Activated B cell treated with CpG ODN at 0.5 μM for 24 hours (primary cell): ENCODE measurements around the gene RORB. TPM values are rescaled to one million over a fixed set of nuclear protein-coding genes. Genes with fewer than 3 reads are reported as not detected.

Experiments
- ATAC-seq: fragments of 200-7000 bp; cut with Tn5 transposase; one replicate; pipeline ENCODE4 v1.10.0; 2021; ENCODE audit warnings: low read depth, mild to moderate bottlenecking, moderate library complexity
- CTCF ChIA-PET: fragments of 350-600 bp; sonication (Branson Sonifier 250); formaldehyde crosslinking; loops from one replicate; lab custom pipeline; 2021; ENCODE audit warnings: antibody characterized with exemption; lab: Charles Lee
- POLR2A ChIA-PET: fragments of 350-600 bp; sonication (Branson Sonifier 250); formaldehyde crosslinking; loops from one replicate; lab custom pipeline; 2021; ENCODE audit warnings: antibody characterized with exemption; lab: Charles Lee
- DNase-seq: peaks from one replicate; pipeline ENCODE4 v3.0.0; 2022
- H3K27ac Mint-ChIP-seq: one replicate; pipeline ENCODE4 v1.8.0; 2020; ENCODE audit warnings: mixed read lengths
- H3K27me3 Mint-ChIP-seq: one replicate; pipeline ENCODE4 v1.8.0; 2021; ENCODE audit warnings: mixed read lengths
- H3K36me3 Mint-ChIP-seq: one replicate; pipeline ENCODE4 v1.8.0; 2021; ENCODE audit warnings: low read depth, mixed read lengths
- H3K4me1 Mint-ChIP-seq: one replicate; pipeline ENCODE4 v1.8.0; 2021; ENCODE audit warnings: mixed read lengths
- H3K4me3 Mint-ChIP-seq: one replicate; pipeline ENCODE4 v1.8.0; 2020; ENCODE audit warnings: mild to moderate bottlenecking, mixed read lengths
- H3K9me3 Mint-ChIP-seq: one replicate; pipeline ENCODE4 v1.8.0; 2020; ENCODE audit warnings: mixed read lengths
- intact Hi-C: fragments of 100-400 bp; cut with micrococcal nuclease; formaldehyde crosslinking; loops from one replicate; pipeline ENCODE4 v1.15.1; 2024
- total RNA-seq: library from RNA; stranded (reverse); gene quantifications from 2 replicates; pipeline ENCODE4 v1.2.3, GENCODE V29; 2022
- TF ChIP-seq, protein P1 (sequence below): fragments of 200-600 bp; IDR thresholded peaks from one replicate; pipeline ENCODE4 v1.8.0; 2022; ENCODE audit warnings: antibody characterized with exemption, mild to moderate bottlenecking

Gene RORB
- total RNA-seq, 1 donor from 2014 or later, result not detected

DNA sequence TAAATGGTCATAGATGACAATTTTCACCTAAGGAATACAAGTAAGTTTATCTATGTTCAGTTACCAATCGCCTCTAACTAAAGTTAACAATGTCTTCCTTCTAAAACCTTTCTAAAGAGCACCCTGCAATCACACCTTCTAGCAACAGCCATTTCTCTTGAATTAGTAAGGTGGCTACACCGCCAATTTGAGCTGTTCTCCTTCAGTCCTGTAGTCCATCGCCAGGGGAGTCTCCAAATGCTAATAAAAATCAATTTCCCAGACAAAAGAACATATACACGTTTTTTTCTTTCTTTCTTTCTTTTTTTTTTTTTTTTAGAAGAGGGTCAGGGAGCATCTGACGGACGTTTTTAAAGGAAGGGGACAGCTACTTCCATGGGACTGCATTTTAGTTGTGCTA is 729 bp upstream of the RORB start:
- peak overlapping the region; percentile 88 for H3K4me3 Mint-ChIP-seq
- no peaks in the 10 kb centered on the region for H3K9me3 Mint-ChIP-seq
- peaks cover 36% of the 10 kb centered on the region for H3K4me1 Mint-ChIP-seq
- H3K36me3 Mint-ChIP-seq, result peaks cover 6% of the 10 kb centered on the region
- ChIA-PET POLR2A (no interaction called here), CTCF (no interaction called here)
- ATAC-seq (no peak), DNase-seq (no peak)
- intact Hi-C loops, result loop anchor here (5.0 kb wide), 1 partner anchor 591 kb away; the partner anchor contains the start of genes NMRK1 and OSTF1
- H3K27ac Mint-ChIP-seq, result no peak overlapping the region
- H3K27me3 Mint-ChIP-seq, result peaks cover 50% of the 10 kb centered on the region
- TF ChIP-seq, protein P1, sequence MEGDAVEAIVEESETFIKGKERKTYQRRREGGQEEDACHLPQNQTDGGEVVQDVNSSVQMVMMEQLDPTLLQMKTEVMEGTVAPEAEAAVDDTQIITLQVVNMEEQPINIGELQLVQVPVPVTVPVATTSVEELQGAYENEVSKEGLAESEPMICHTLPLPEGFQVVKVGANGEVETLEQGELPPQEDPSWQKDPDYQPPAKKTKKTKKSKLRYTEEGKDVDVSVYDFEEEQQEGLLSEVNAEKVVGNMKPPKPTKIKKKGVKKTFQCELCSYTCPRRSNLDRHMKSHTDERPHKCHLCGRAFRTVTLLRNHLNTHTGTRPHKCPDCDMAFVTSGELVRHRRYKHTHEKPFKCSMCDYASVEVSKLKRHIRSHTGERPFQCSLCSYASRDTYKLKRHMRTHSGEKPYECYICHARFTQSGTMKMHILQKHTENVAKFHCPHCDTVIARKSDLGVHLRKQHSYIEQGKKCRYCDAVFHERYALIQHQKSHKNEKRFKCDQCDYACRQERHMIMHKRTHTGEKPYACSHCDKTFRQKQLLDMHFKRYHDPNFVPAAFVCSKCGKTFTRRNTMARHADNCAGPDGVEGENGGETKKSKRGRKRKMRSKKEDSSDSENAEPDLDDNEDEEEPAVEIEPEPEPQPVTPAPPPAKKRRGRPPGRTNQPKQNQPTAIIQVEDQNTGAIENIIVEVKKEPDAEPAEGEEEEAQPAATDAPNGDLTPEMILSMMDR, result no peak

DNA sequence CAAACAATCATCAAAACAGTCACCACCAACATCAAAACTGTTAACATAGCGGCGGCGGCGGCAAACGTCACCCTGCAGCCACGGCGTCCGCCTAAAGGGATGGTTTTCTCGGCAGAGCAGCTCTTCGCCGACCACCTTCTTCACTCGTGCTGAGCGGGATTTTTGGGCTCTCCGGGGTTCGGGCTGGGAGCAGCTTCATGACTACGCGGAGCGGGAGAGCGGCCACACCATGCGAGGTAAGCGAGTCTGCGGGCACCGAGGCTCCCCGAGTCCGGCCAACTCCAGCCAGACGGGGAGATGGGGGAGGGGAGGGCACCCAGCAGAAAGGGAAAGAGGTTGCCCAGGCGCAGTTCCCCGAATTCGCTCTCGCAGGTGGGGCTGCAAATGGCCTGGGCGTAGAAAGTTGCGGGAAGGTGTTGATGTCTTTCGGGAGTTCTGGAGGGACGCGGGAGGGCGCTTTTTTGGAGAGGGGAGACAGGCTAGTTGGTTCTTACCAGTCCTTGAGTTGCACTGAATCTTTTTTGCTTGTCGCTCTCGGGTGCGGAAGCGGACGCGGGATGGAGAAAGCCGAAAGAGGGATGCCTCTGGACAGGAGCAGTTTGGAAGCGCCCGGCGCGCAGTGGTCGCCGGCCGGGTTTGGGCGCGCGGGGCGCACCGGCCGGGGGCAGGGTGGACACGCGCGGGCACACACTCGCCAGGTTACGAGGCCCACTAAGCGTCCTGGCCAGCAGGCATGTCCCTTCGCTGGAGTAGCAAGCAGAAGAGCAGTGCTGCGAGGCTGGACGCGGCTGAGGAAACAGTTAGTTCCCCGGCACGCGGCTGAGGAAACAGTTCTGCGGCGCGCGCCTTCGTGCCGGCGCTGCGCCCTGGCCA is 849 bp downstream of the RORB start:
- no peak for ATAC-seq
- POLR2A ChIA-PET, result no interaction called here
- H3K27me3 Mint-ChIP-seq, result peaks cover 49% of the 10 kb centered on the region

DNA sequence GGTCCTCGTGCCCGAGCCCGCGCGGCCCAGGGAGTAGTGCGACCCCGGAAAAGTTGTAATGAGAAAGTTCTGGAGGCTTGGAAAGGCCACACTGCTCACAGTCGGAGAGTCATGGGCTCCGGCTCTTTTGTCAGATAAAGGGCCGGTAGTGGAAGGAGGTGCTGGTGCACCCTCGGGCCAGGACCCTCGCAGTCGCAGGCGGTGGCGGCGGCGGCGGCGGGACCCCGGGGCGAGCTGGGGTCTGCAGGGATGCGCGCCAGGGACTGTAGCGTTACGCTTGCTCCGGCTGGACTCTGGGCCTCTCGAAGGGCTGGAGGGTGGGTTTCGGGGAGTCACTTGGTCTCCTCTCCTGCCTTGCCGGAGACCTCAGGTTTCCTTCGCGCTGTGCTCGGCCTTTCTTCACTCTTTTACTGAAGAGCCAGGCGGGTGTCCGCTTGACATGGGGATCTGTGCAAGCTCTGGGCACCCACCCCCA is 1.5 kb downstream of the RORB start:
- peak overlapping the region; percentile 71 for H3K4me3 Mint-ChIP-seq
- H3K27me3 Mint-ChIP-seq, result peaks cover 52% of the 10 kb centered on the region
- CTCF ChIA-PET, result no interaction called here

More for the DNA sequence above, 849 bp downstream of the RORB start:
- CTCF ChIA-PET, result no interaction called here
- peaks cover 6% of the 10 kb centered on the region for H3K36me3 Mint-ChIP-seq
- TF ChIP-seq, protein P1, result no peak
- peak overlapping the region; percentile 88 for H3K4me3 Mint-ChIP-seq
- intact Hi-C loops, result loop anchor here (5.0 kb wide), 1 partner anchor 589 kb away; the partner anchor contains the start of genes NMRK1 and OSTF1
- H3K9me3 Mint-ChIP-seq, result no peaks in the 10 kb centered on the region
- H3K27ac Mint-ChIP-seq, result no peak overlapping the region
- peak; percentile 17 for DNase-seq
- peaks cover 36% of the 10 kb centered on the region for H3K4me1 Mint-ChIP-seq

DNA sequence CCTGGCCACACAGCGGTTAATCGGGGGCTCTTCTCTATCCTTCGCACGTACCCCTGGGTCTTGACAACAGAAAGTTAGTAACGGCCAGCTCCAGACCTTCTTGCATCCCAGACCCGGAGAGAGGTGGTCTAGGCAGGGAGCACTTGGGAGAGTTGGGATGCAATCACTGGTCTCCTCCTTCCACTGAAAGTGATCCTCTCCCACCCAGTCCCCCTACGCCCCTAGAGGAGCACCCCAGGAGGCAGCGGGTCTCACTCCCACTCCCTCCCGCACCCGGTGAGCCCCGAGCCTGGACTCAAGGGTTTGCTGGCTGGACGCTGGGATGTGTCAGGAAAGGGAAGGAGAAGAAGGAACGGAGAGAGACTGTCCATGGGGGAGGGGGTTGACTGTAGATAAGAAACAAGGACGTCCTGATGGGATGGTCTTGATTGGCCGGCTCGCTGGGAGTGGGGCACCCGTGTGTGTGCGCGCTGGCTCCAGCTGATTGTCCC is 2.0 kb downstream of the RORB start:
- Mint-ChIP-seq H3K4me3 (peak overlapping the region; percentile 63), H3K27me3 (peaks cover 51% of the 10 kb centered on the region), H3K36me3 (peaks cover 6% of the 10 kb centered on the region), H3K27ac (no peak overlapping the region), H3K9me3 (no peaks in the 10 kb centered on the region), H3K4me1 (peaks cover 36% of the 10 kb centered on the region)
- ATAC-seq (no peak), DNase-seq (no peak)
- POLR2A ChIA-PET, result no interaction called here
- intact Hi-C loops, result loop anchor here (5.0 kb wide), 1 partner anchor 588 kb away; the partner anchor contains the start of genes NMRK1 and OSTF1
- TF ChIP-seq, protein P1, result no peak
- CTCF ChIA-PET, result no interaction called here

More for the DNA sequence above, 1.5 kb downstream of the RORB start:
- POLR2A ChIA-PET, result no interaction called here
- H3K36me3 Mint-ChIP-seq, result peaks cover 6% of the 10 kb centered on the region
- DNase-seq (no peak), ATAC-seq (no peak)
- H3K9me3 Mint-ChIP-seq, result no peaks in the 10 kb centered on the region
- intact Hi-C loops, result loop anchor here (5.0 kb wide), 1 partner anchor 589 kb away; the partner anchor contains the start of genes NMRK1 and OSTF1
- no peak overlapping the region for H3K27ac Mint-ChIP-seq
- TF ChIP-seq, protein P1, result no peak
- peaks cover 36% of the 10 kb centered on the region for H3K4me1 Mint-ChIP-seq
